Sigmoid colon (tissue), 7 donors: ENCODE data around the gene LCAT. TPM values are rescaled to one million over a fixed set of nuclear protein-coding genes. Genes with fewer than 3 reads are reported as not detected.

Source experiments
- DNase-seq: peaks from one replicate; pipeline ENCODE4 v3.0.0-alpha.2; 2019
- H3K27ac ChIP-seq, 4 donors: fragments of 200-600 bp; sonication (generic); one replicate each; pipeline ENCODE4 v1.5.1; 2016 to 2019; ENCODE audit warnings: mild to moderate bottlenecking in 1 of 4
- H3K27me3 ChIP-seq, 3 donors: fragments of 200-600 bp; sonication (generic); one replicate each; pipeline ENCODE4 v1.5.1; 2019; ENCODE audit warnings: mild to moderate bottlenecking in 1 of 3
- H3K36me3 ChIP-seq, 4 donors: fragments of 200-600 bp; sonication (generic); one replicate each; pipeline ENCODE4 v1.5.1; 2016 to 2019
- H3K4me1 ChIP-seq, 4 donors: fragments of 200-600 bp; sonication (generic); one replicate each; pipeline ENCODE4 v1.5.1; 2017 to 2019
- H3K4me3 ChIP-seq, 4 donors: fragments of 200-600 bp; sonication (generic); one replicate each; pipeline ENCODE4 v1.5.1; 2017 to 2019; ENCODE audit warnings: mild to moderate bottlenecking in 2 of 4, moderate library complexity in 1 of 4
- H3K9me3 ChIP-seq, 4 donors: fragments of 200-600 bp in 3 of 4; sonication (generic) in 3 of 4; one replicate each; pipeline versions ENCODE4 v1.5.1 to v1.6.1; 2013 to 2019
- CTCF ChIP-seq, 4 experiments: fragments of 450-650 bp in 3 of 4; fragments of 200-600 bp in 1 of 4; IDR thresholded peaks; one replicate each; pipeline ENCODE4 v1.5.1; 2016 to 2019; ENCODE audit warnings: antibody characterized with exemption in 4 of 4, mild to moderate bottlenecking in 3 of 4, moderate library complexity in 2 of 4
- EP300 ChIP-seq, 4 donors: sonication (generic); formaldehyde crosslinking; IDR thresholded peaks; one replicate each; pipeline ENCODE4 v1.6.1; 2017; ENCODE audit warnings: antibody characterized with exemption in 4 of 4
- POLR2A ChIP-seq, 2 donors: fragments of 450-650 bp; IDR thresholded peaks; one replicate each; pipeline ENCODE4 v1.6.1; 2016; ENCODE audit warnings: antibody characterized with exemption in 2 of 2, mild to moderate bottlenecking in 2 of 2, moderate library complexity in 2 of 2
- POLR2AphosphoS5 ChIP-seq, 4 donors: sonication (generic); formaldehyde crosslinking; IDR thresholded peaks; one replicate each; pipeline ENCODE4 v1.6.1; 2017; ENCODE audit warnings: antibody characterized with exemption in 4 of 4
- WGBS, 2 donors: extraction: QIAGEN DNeasy Blood & Tissue Kit; methylation state at CpG; one replicate each; pipeline ENCODE4 v1.1.7; 2013; 5-methylcytosine and 5-hydroxymethylcytosine counted together
- intact Hi-C: fragments of 100-400 bp; cut with DNase I; formaldehyde crosslinking; loops from one replicate; pipeline ENCODE4 v1.15.1; 2023
- polyA plus RNA-seq, 3 donors: library from polyadenylated mRNA; stranded (reverse); fragments of 200-250 nt; gene quantifications; one replicate each; pipeline ENCODE4 v1.2.3, GENCODE V29; 2013
- total RNA-seq, 4 donors: library from RNA; depleted of rRNA; stranded (reverse); fragments of >200 nt; gene quantifications; one replicate each; pipeline ENCODE4 v1.1.0, GENCODE V29; 2016
- donor health status: healthy with polysubstance abuse.
- donor health status: Bipolar disorder and iron deficiency.
- donor health status: healthy.

LCAT gene
- total and polyA plus RNA-seq, 7 donors, result 0.60 to 31.0 (median 10.4) TPM

- DNase-seq, result no peak
- Histone ChIP-seq H3K4me1 (peaks cover 0 to 25% (median 21%) of the 10 kb centered on the region in 4 donors), H3K36me3 (peaks cover 0 to 27% (median 6%) of the 10 kb centered on the region in 4 donors), H3K4me3 (peak overlapping the region in 3 of 4 donors; percentile 77 to 89 (median 85)), H3K27me3 (no peaks in the 10 kb centered on the region), H3K27ac (peak overlapping the region in 3 of 4 donors; percentile 92 to 97 (median 95)), H3K9me3 (no peaks in the 10 kb centered on the region)
- TF ChIP-seq POLR2A (IDR thresholded peaks at IDR 0.05), result no peak
- no peak for TF ChIP-seq CTCF (IDR thresholded peaks at IDR 0.05)
- TF ChIP-seq POLR2AphosphoS5 (IDR thresholded peaks at IDR 0.05), result no peak
- TF ChIP-seq EP300 (IDR thresholded peaks at IDR 0.05), result no peak
- 78 to 86% methylated on average over 13 of the region's 13 CpGs for WGBS, 2 donors
- intact Hi-C loops, result loop anchor here (5.0 to 10.0 kb wide), 2 partner anchors 92 to 410 kb away; partner anchors contain the start of genes RIPOR1 and THAP11
Observed at GRCh38 chr16:67934306-67935100, 9.4 kb downstream of the LCAT start.

DNA sequence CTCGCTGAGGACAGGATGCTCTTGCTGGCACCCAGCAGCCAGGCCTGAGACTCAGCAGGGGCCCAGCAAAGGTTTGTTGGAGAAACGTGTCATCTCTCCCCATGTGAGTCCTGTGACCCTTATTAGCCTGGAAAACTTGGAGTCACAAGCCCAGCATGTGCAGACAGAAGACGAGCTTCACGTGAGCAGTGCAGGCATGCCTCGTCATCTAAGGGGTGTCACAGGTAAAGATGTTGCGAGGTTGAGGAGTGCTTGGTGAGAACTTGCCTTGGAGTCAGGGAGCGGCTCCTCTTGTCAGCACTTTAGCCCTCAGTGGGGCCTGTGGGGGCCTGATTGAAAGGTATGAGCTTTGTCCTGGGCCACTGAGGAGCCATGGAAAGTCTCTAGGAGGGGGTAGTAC, 10.1 kb downstream of the LCAT start:
- H3K4me3 ChIP-seq, result no peak overlapping the region
- H3K4me1 ChIP-seq, result peaks cover 0 to 24% (median 21%) of the 10 kb centered on the region in 4 donors
- H3K27ac ChIP-seq, result no peak overlapping the region
- no peaks in the 10 kb centered on the region for H3K27me3 ChIP-seq
- H3K9me3 ChIP-seq, result no peaks in the 10 kb centered on the region
- DNase-seq, result no peak
- intact Hi-C loops, result loop anchor here (10.0 kb wide), 1 partner anchor 409 kb away; the partner anchor contains the start of gene RIPOR1
- no peak for TF ChIP-seq POLR2AphosphoS5 (IDR thresholded peaks at IDR 0.05)
- no peak for TF ChIP-seq EP300 (IDR thresholded peaks at IDR 0.05)
- TF ChIP-seq POLR2A (IDR thresholded peaks at IDR 0.05), result no peak
- TF ChIP-seq CTCF (IDR thresholded peaks at IDR 0.05), result no peak
- 87% methylated on average over 7 of the region's 7 CpGs for WGBS, 2 donors
- H3K36me3 ChIP-seq, result peaks cover 0 to 32% (median 8%) of the 10 kb centered on the region in 4 donors

DNA sequence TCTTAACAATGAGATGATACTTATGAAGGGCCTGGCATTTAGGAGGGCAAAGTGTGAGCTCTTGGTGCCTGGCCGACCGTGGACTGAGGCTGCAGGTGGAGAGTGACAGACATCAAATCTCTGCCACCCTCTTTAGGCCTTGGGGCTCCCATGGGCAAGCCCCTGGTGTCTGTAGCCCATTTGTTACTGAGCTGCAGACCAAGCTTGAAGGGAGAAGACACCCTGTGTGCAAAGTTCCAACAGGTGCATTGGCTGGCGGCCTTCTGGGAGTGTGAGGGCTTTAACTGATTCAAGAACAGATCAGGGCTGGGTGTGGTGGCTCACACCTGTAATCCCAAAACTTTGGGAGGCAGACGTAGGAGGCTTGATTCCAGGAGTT, 11.5 kb downstream of the LCAT start:
- no peak for DNase-seq
- WGBS, 2 donors, result 89 to 92% methylated on average over 4 of the region's 4 CpGs
- H3K27me3 ChIP-seq, result no peaks in the 10 kb centered on the region
- H3K9me3 ChIP-seq, result no peaks in the 10 kb centered on the region
- no peak overlapping the region for H3K4me3 ChIP-seq
- no peak for TF ChIP-seq POLR2A (IDR thresholded peaks at IDR 0.05)
- no peak for TF ChIP-seq EP300 (IDR thresholded peaks at IDR 0.05)
- H3K27ac ChIP-seq, result no peak overlapping the region
- intact Hi-C loops, result loop anchor here (10.0 kb wide), 1 partner anchor 408 kb away; the partner anchor contains the start of gene RIPOR1
- H3K36me3 ChIP-seq, result peaks cover 4 to 46% (median 14%) of the 10 kb centered on the region in 4 donors
- H3K4me1 ChIP-seq, result peaks cover 0 to 24% (median 21%) of the 10 kb centered on the region in 4 donors

DNA sequence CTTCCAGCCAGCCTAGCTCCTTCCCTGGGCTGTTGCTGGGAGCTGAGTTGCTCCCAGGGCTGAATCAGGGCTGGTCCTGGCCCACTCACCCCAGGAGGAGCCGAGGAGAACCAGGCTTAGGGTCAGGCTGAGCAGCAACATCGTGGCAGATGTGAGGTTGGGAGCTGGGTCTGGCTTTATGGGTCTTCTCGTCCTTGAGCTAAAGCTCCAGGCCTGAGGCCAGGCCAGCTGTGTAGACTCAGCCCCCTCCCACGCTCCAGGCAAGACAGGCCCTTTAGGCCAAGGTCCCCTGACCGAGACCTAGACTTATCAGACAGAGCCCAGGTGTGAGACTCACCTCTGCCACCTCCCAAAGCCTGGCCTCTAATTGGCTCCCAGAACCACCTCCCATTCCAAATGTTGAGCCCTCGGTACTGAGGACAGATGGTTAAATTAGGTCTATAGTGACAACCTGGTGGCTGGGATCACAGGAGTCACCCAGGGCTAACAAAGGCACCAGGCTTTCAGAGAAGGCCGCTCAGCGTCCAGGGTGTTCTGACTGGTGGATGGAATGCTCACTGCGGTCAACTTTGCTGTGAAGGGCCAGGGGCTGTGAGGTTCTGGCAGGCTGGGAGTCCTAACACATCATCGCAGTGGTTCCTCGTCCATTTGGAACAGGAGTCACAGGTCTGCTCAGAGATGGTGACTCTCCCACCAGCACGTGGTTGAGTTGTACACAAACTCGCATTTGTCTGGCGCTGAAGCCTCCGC, 12.0 kb downstream of the LCAT start, which contains the start of gene CTRL:
CTRL (minus strand) TSS at position 151 of the 750 bp plus-strand sequence; CDS start at position 141, 10 bp downstream.
- 89 to 91% methylated on average over 15 of the region's 15 CpGs for WGBS, 2 donors
- H3K27me3 ChIP-seq, result no peaks in the 10 kb centered on the region
- H3K9me3 ChIP-seq, result no peaks in the 10 kb centered on the region
- peaks cover 8 to 50% (median 16%) of the 10 kb centered on the region in 4 donors for H3K36me3 ChIP-seq
- no peak within 1 kb of the TSS for H3K27ac ChIP-seq
- DNase-seq, result no peak
- no peak within 1 kb of the TSS for H3K4me3 ChIP-seq
- H3K4me1 ChIP-seq, result peaks cover 0 to 18% (median 15%) of the 10 kb centered on the region in 4 donors
- TF ChIP-seq CTCF (IDR thresholded peaks at IDR 0.05), result no peak
- no peak for TF ChIP-seq POLR2AphosphoS5 (IDR thresholded peaks at IDR 0.05)
- TF ChIP-seq EP300 (IDR thresholded peaks at IDR 0.05), result no peak
- no peak for TF ChIP-seq POLR2A (IDR thresholded peaks at IDR 0.05)
- intact Hi-C loops, result loop anchor here (10.0 kb wide), 1 partner anchor 407 kb away; the partner anchor contains the start of gene RIPOR1
